Stomach (tissue), 9 donors: ENCODE measurements around the gene ERBB4. TPM values are rescaled to one million over a fixed set of nuclear protein-coding genes. Genes with fewer than 3 reads are reported as not detected.
A peak's percentile ranks its signal among the peaks of the same experiment; 100 is the strongest.

Source experiments
- DNase-seq, 2 donors: peaks; one replicate each; pipeline versions ENCODE4 v3.0.0 to v3.0.0-alpha.2; 2013 to 2019
- H3K27ac ChIP-seq, 5 donors: fragments of 200-600 bp in 4 of 5; sonication (generic) in 4 of 5; one replicate each; pipeline ENCODE4 v1.5.1; 2013 to 2019; ENCODE audit warnings: mild to moderate bottlenecking in 1 of 5, moderate library complexity in 1 of 5
- H3K27me3 ChIP-seq, 3 donors: fragments of 200-600 bp; sonication (generic); one replicate each; pipeline ENCODE4 v1.5.1; 2017 to 2019; ENCODE audit warnings: mixed run types in 1 of 3
- H3K36me3 ChIP-seq, 4 donors: fragments of 200-600 bp; sonication (generic); 1 replicate in 3 of 4; 2 replicates in 1 of 4; pipeline ENCODE4 v1.5.1; 2016 to 2019
- H3K4me1 ChIP-seq, 4 donors: fragments of 200-600 bp; sonication (generic); one replicate each; pipeline ENCODE4 v1.5.1; 2016 to 2019
- H3K4me3 ChIP-seq, 4 donors: fragments of 200-600 bp; sonication (generic) in 3 of 4; one replicate each; pipeline ENCODE4 v1.5.1; 2016 to 2019; ENCODE audit warnings: mild to moderate bottlenecking in 1 of 4
- H3K9me3 ChIP-seq, 4 donors: fragments of 200-600 bp; sonication (generic); one replicate each; pipeline ENCODE4 v1.5.1; 2016 to 2019
- CTCF ChIP-seq, 7 experiments: fragments of 450-650 bp in 4 of 7; fragments of 200-600 bp in 3 of 7; sonication (generic) in 3 of 7; IDR thresholded peaks; one replicate each; pipeline ENCODE4 v1.5.1; 2016 to 2019; ENCODE audit warnings: antibody characterized with exemption in 7 of 7, control low read depth in 2 of 7, mild to moderate bottlenecking in 1 of 7
- EP300 ChIP-seq: sonication (generic); formaldehyde crosslinking; IDR thresholded peaks from one replicate; pipeline ENCODE4 v1.6.1; 2017; ENCODE audit warnings: antibody characterized with exemption
- POLR2A ChIP-seq, 4 donors: fragments of 450-650 bp; IDR thresholded peaks; one replicate each; pipeline ENCODE4 v1.6.1; 2016; ENCODE audit warnings: antibody characterized with exemption in 4 of 4, control low read depth in 2 of 4, mild to moderate bottlenecking in 1 of 4, moderate library complexity in 1 of 4
- POLR2AphosphoS5 ChIP-seq, 3 donors: sonication (generic); formaldehyde crosslinking; IDR thresholded peaks; one replicate each; pipeline ENCODE4 v1.6.1; 2016; ENCODE audit warnings: antibody characterized with exemption in 3 of 3
- WGBS, 5 donors: extraction: QIAGEN DNeasy Blood & Tissue Kit in 3 of 5; methylation state at CpG; one replicate each; pipeline versions ENCODE4 v1.1.5 to v1.1.7; 2013 to 2018; 5-methylcytosine and 5-hydroxymethylcytosine counted together
- intact Hi-C: fragments of 100-400 bp; cut with DNase I; formaldehyde crosslinking; loops from one replicate; pipeline ENCODE4 v1.15.1; 2023; ENCODE audit warnings: low total_unique reads
- polyA plus RNA-seq, 3 donors: library from polyadenylated mRNA; stranded (reverse); fragments of 200-250 nt; gene quantifications; one replicate each; pipeline ENCODE4 v1.2.3, GENCODE V29; 2013
- total RNA-seq, 5 donors: library from RNA; depleted of rRNA; stranded (reverse); fragments of >200 nt; gene quantifications; one replicate each; pipeline versions ENCODE4 v1.1.0 to v1.2.3, GENCODE V29; 2014 to 2016
- donor health status: healthy with polysubstance abuse.
- donor health status: Bipolar disorder and iron deficiency.
- donor health status: healthy.

ERBB4 gene
- total and polyA plus RNA-seq, 8 donors, result 0.12 to 2.5 (median 0.45) TPM; not detected in 1

GRCh38 chr2:211928201-211928600 lies 610.4 kb downstream of the ERBB4 start:
- Histone ChIP-seq H3K27me3 (no peaks in the 10 kb centered on the region), H3K4me1 (peaks cover 0 to 6% (median 2%) of the 10 kb centered on the region in 4 donors), H3K4me3 (no peak overlapping the region), H3K27ac (no peak overlapping the region), H3K36me3 (no peaks in the 10 kb centered on the region), H3K9me3 (no peaks in the 10 kb centered on the region)
- whole genome bisulfite sequencing, 5 donors, result 23 to 51% (median 33%) methylated on average over 8 of the region's 8 CpGs
- intact Hi-C loops, result no loop called here
- peak in 1 of 2 donors; percentile 13 for DNase-seq
- TF ChIP-seq CTCF (IDR thresholded peaks at IDR 0.05) (no peak), POLR2A (IDR thresholded peaks at IDR 0.05) (no peak), POLR2AphosphoS5 (IDR thresholded peaks at IDR 0.05) (no peak)

- Histone ChIP-seq H3K4me3 (no peak overlapping the region), H3K27me3 (no peaks in the 10 kb centered on the region), H3K9me3 (no peaks in the 10 kb centered on the region), H3K27ac (no peak overlapping the region), H3K4me1 (no peaks in the 10 kb centered on the region), H3K36me3 (no peaks in the 10 kb centered on the region)
- intact Hi-C loops, result no loop called here
- TF ChIP-seq CTCF (IDR thresholded peaks at IDR 0.05) (no peak), EP300 (no peak), POLR2A (IDR thresholded peaks at IDR 0.05) (no peak), POLR2AphosphoS5 (IDR thresholded peaks at IDR 0.05) (no peak)
- no peak for DNase-seq
- 63 to 82% (median 76%) methylated on average over 4 of the region's 4 CpGs for WGBS, 5 donors
These were observed 615.6 kb downstream of the ERBB4 start for GRCh38 chr2:211923019-211923418.

GRCh38 chr2:211903961-211904360 lies 634.6 kb downstream of the ERBB4 start:
- WGBS, 5 donors, result 74 to 83% (median 80%) methylated on average over 2 of the region's 2 CpGs
- H3K27me3 ChIP-seq, result no peaks in the 10 kb centered on the region
- TF ChIP-seq CTCF (IDR thresholded peaks at IDR 0.05) (no peak), POLR2A (IDR thresholded peaks at IDR 0.05) (no peak)

GRCh38 chr2:211901226-211901846 lies 637.3 kb downstream of the ERBB4 start:
- Histone ChIP-seq H3K9me3 (no peaks in the 10 kb centered on the region), H3K27me3 (no peaks in the 10 kb centered on the region)
- WGBS, 5 donors, result 74 to 85% (median 80%) methylated on average over 6 of the region's 6 CpGs

More at GRCh38 chr2:211903961-211904360, 634.6 kb downstream of the ERBB4 start:
- Histone ChIP-seq H3K27ac (no peak overlapping the region), H3K9me3 (no peaks in the 10 kb centered on the region), H3K4me1 (no peaks in the 10 kb centered on the region), H3K36me3 (no peaks in the 10 kb centered on the region), H3K4me3 (no peak overlapping the region)
- no peak for DNase-seq
- intact Hi-C loops, result no loop called here

More at GRCh38 chr2:211901226-211901846, 637.3 kb downstream of the ERBB4 start:
- Histone ChIP-seq H3K4me1 (no peaks in the 10 kb centered on the region), H3K4me3 (no peak overlapping the region), H3K27ac (no peak overlapping the region), H3K36me3 (no peaks in the 10 kb centered on the region)
- intact Hi-C loops, result no loop called here
- TF ChIP-seq POLR2A (IDR thresholded peaks at IDR 0.05) (no peak), CTCF (IDR thresholded peaks at IDR 0.05) (no peak), POLR2AphosphoS5 (IDR thresholded peaks at IDR 0.05) (no peak), EP300 (no peak)
- no peak for DNase-seq
